GM10248 (cell line): ENCODE data around the gene FAT1.

ENCODE experiments used
- CTCF ChIA-PET: fragments of 300-600 bp; sonication (Branson Sonifier 250); formaldehyde crosslinking; extraction: SDS; loops from one replicate; lab custom pipeline; 2021; ENCODE audit warnings: antibody characterized with exemption; lab: Yijun Ruan, JAX
- POLR2A ChIA-PET: fragments of 350-650 bp; sonication (Branson Sonifier 250); formaldehyde crosslinking; extraction: SDS; loops from one replicate; lab custom pipeline; 2020; ENCODE audit warnings: antibody characterized with exemption; lab: Yijun Ruan, JAX
- DNase-seq: peaks from one replicate; pipeline ENCODE4 v3.0.0; 2012; ENCODE audit errors: extremely low spot score
- CTCF ChIP-seq: IDR thresholded peaks from 2 replicates; pipeline ENCODE4 v1.5.1; 2012; ENCODE audit warnings: mild to moderate bottlenecking, low read depth; ENCODE audit errors: extremely low read depth, missing control alignments, control extremely low read depth

The FAT1 gene

GRCh38 chr4:186592445-186592844, 131.2 kb downstream of the FAT1 start:
- CTCF ChIA-PET, result interaction anchor here (1.2 to 1.3 kb wide), 2 partner anchors 14 to 297 kb away, joined by 5 read pairs; no protein-coding TSS in a partner anchor
- TF ChIP-seq CTCF, result no peak
- POLR2A ChIA-PET, result no interaction called here
- no peak for DNase-seq

GRCh38 chr4:186591651-186592050, 132.0 kb downstream of the FAT1 start:
- TF ChIP-seq CTCF, result no peak
- DNase-seq, result no peak
- ChIA-PET CTCF (interaction anchor here (1.2 kb wide), 1 partner anchor 296 kb away, joined by 5 read pairs; no protein-coding TSS in a partner anchor), POLR2A (no interaction called here)

GRCh38 chr4:186588503-186588902, 135.2 kb downstream of the FAT1 start:
- no peak for TF ChIP-seq CTCF
- CTCF ChIA-PET, result interaction anchor here (1.3 to 3.8 kb wide), 7 partner anchors 9 to 298 kb away, joined by 4 to 26 read pairs (median 10); no protein-coding TSS in a partner anchor
- no peak for DNase-seq
- POLR2A ChIA-PET, result no interaction called here

- TF ChIP-seq CTCF, result peak; percentile 88
- DNase-seq, result peak; percentile 49
- ChIA-PET CTCF (interaction anchor here (0.8 to 3.8 kb wide), 25 partner anchors 10 to 847 kb away, joined by 3 to 26 read pairs (median 4); partner anchors contain the start of gene TLR3), POLR2A (no interaction called here)
Observed at GRCh38 chr4:186587416-186588018, 136.1 kb downstream of the FAT1 start.

GRCh38 chr4:186586205-186586604, 137.5 kb downstream of the FAT1 start:
- DNase-seq, result no peak
- ChIA-PET POLR2A (no interaction called here), CTCF (interaction anchor here (1.0 to 3.8 kb wide), 7 partner anchors 9 to 296 kb away, joined by 3 to 26 read pairs (median 6); no protein-coding TSS in a partner anchor)
- TF ChIP-seq CTCF, result no peak

- CTCF ChIA-PET, result no interaction called here
- DNase-seq, result no peak
- POLR2A ChIA-PET, result no interaction called here
- no peak for TF ChIP-seq CTCF
Observed at GRCh38 chr4:186584912-186585311, 138.7 kb downstream of the FAT1 start.

- ChIA-PET CTCF (interaction anchor here (1.0 to 1.8 kb wide), 2 partner anchors 23 to 48 kb away, joined by 3 read pairs; no protein-coding TSS in a partner anchor), POLR2A (no interaction called here)
- DNase-seq, result no peak
- TF ChIP-seq CTCF, result no peak
Observed at GRCh38 chr4:186581421-186581820, 142.2 kb downstream of the FAT1 start.
